Superior temporal gyrus (tissue), 1 donor: ENCODE measurements around the gene THBS1.

Source experiments
- DNase-seq: peaks from one replicate; pipeline ENCODE4 v3.0.0-alpha.2; 2016; ENCODE audit errors: extremely low spot score

THBS1 gene

GRCh38 chr15:39580485-39581241 lies at the start of gene THBS1:
Gene THBS1, plus strand, starts transcription at chr15:39581079. Its CDS starts 779 bp downstream, at chr15:39581858.
- no peak for DNase-seq

- no peak for DNase-seq
These were observed 45.9 kb upstream of the THBS1 start for GRCh38 chr15:39534996-39535395.

- DNase-seq: no peak
These were observed 45.4 kb upstream of the THBS1 start for GRCh38 chr15:39535466-39535865.

- DNase-seq: no peak
These were observed 41.9 kb upstream of the THBS1 start for GRCh38 chr15:39538936-39539335.

GRCh38 chr15:39539466-39539865 lies 41.4 kb upstream of the THBS1 start:
- DNase-seq: no peak

GRCh38 chr15:39539973-39540558 lies 40.8 kb upstream of the THBS1 start:
- DNase-seq: no peak

GRCh38 chr15:39542385-39543065 lies 38.4 kb upstream of the THBS1 start:
- DNase-seq: no peak

GRCh38 chr15:39543651-39544050 lies 37.2 kb upstream of the THBS1 start:
- no peak for DNase-seq

GRCh38 chr15:39546842-39547241 lies 34.0 kb upstream of the THBS1 start:
- no peak for DNase-seq

GRCh38 chr15:39548561-39548960 lies 32.3 kb upstream of the THBS1 start:
- DNase-seq: no peak

GRCh38 chr15:39549912-39550311 lies 31.0 kb upstream of the THBS1 start:
- no peak for DNase-seq

GRCh38 chr15:39551476-39551875 lies 29.4 kb upstream of the THBS1 start:
- DNase-seq: no peak

- DNase-seq: no peak
These were observed 28.3 kb upstream of the THBS1 start for GRCh38 chr15:39552556-39552955.

GRCh38 chr15:39553947-39554693 lies 26.8 kb upstream of the THBS1 start:
- DNase-seq: no peak

- DNase-seq: no peak
These were observed 26.0 kb upstream of the THBS1 start for GRCh38 chr15:39554746-39555387.

GRCh38 chr15:39555885-39556284 lies 25.0 kb upstream of the THBS1 start:
- DNase-seq: no peak

GRCh38 chr15:39556461-39556860 lies 24.4 kb upstream of the THBS1 start:
- no peak for DNase-seq

- no peak for DNase-seq
These were observed 22.5 kb upstream of the THBS1 start for GRCh38 chr15:39558421-39558820.

GRCh38 chr15:39564972-39565665 lies 15.8 kb upstream of the THBS1 start:
- DNase-seq: no peak

- no peak for DNase-seq
These were observed 15.0 kb upstream of the THBS1 start for GRCh38 chr15:39565851-39566250.

GRCh38 chr15:39573287-39573686 lies 7.6 kb upstream of the THBS1 start:
- DNase-seq: no peak
